HCT116 (cell line): ENCODE measurements around the gene FBXL5. TPM values are rescaled to one million over a fixed set of nuclear protein-coding genes. Genes with fewer than 3 reads are reported as not detected.

Source experiments
- ATAC-seq: fragments of 200-7000 bp; cut with Tn5 transposase; 2 replicates; pipeline ENCODE4 v1.9.1; 2020; ENCODE audit warnings: mild to moderate bottlenecking, moderate library complexity
- BruUV-seq: library from RNA; stranded (reverse); fragments of 400-500 nt; replicated peaks from 2 replicates; lab custom pipeline; 2021; lab: Mats Ljungman, UMichigan
- CTCF ChIA-PET: fragments of 300-600 bp; sonication (Branson Sonifier 250); formaldehyde crosslinking; loops from one replicate; lab custom pipeline; 2021; ENCODE audit warnings: antibody characterized with exemption; lab: Charles Lee
- POLR2A ChIA-PET: fragments of 300-600, 350-600 bp; sonication (Branson Sonifier 250); formaldehyde crosslinking; loops from one replicate; lab custom pipeline; 2021; ENCODE audit warnings: antibody characterized with exemption; lab: Charles Lee
- RAD21 ChIA-PET, 2 experiments: fragments of 300-600 bp; sonication (Branson Sonifier 250); formaldehyde crosslinking; loops; one replicate each; lab custom pipeline; 2023; ENCODE audit warnings: low total read pairs in 2 of 2; ENCODE audit not compliant: uncharacterized antibody in 2 of 2, unreplicated experiment in 2 of 2, low non-redundant PET in 1 of 2; lab: Charles Lee
- DNase-seq: peaks from one replicate; pipeline ENCODE4 v3.0.0-alpha.2; 2010; ENCODE audit warnings: low read depth, low spot score
- H2AFZ ChIP-seq: fragments of 200-600 bp; shearing (Covaris generic), sonication (generic); 2 replicates; pipeline ENCODE4 v1.6.1; 2017; ENCODE audit warnings: low read depth, mixed run types, mixed read lengths, antibody characterized with exemption, low read length; ENCODE audit not compliant: poor library complexity, severe bottlenecking
- H3K27ac ChIP-seq: 2 replicates; pipeline ENCODE4 v1.5.1; 2012; ENCODE audit warnings: low read depth, low read length
- H3K27me3 ChIP-seq: fragments of 200-600 bp; sonication (generic); 2 replicates; pipeline ENCODE4 v1.6.1; 2016; ENCODE audit warnings: mixed run types, low read length, mixed read lengths; ENCODE audit not compliant: insufficient read depth
- H3K36me3 ChIP-seq, 2 experiments: fragments of 200-500 bp in 1 of 2; fragments of 200-600 bp in 1 of 2; sonication (Bioruptor generic) in 1 of 2; sonication (generic) in 1 of 2; 2 replicates each; pipeline versions ENCODE4 v1.5.1 to v1.6.1; 2014 to 2016; ENCODE audit warnings: low read length in 2 of 2, inconsistent platforms in 1 of 2, mixed read lengths in 1 of 2, mixed run types in 1 of 2; ENCODE audit not compliant: insufficient read depth in 2 of 2, control insufficient read depth in 1 of 2
- H3K4me1 ChIP-seq, 2 experiments: fragments of 200-600 bp in 1 of 2; sonication (generic) in 1 of 2; 2 replicates each; pipeline versions ENCODE4 v1.5.1 to v1.6.1; 2012 to 2017; ENCODE audit warnings: low read length in 2 of 2, inconsistent platforms in 1 of 2, mild to moderate bottlenecking in 1 of 2, mixed read lengths in 1 of 2, mixed run types in 1 of 2, moderate library complexity in 1 of 2; ENCODE audit not compliant: insufficient read depth in 2 of 2, control insufficient read depth in 1 of 2
- H3K4me2 ChIP-seq: fragments of 200-600 bp; sonication (generic); 2 replicates; pipeline ENCODE4 v1.6.1; 2017; ENCODE audit warnings: mixed run types, low read length, mixed read lengths
- H3K4me3 ChIP-seq, 2 experiments: fragments of 200-600 bp in 1 of 2; sonication (generic) in 1 of 2; replicated peaks in 1 of 2; 2 replicates each; pipeline ENCODE4 v1.5.1; 2011 to 2016; ENCODE audit warnings: low read length in 2 of 2, control low read depth in 1 of 2, low read depth in 1 of 2, mild to moderate bottlenecking in 1 of 2, mixed read lengths in 1 of 2, mixed run types in 1 of 2
- H3K79me2 ChIP-seq: fragments of 200-600 bp; sonication (generic); 2 replicates; pipeline ENCODE4 v1.6.1; 2017; ENCODE audit warnings: mild to moderate bottlenecking, mixed run types, low read length, moderate library complexity, mixed read lengths; ENCODE audit not compliant: insufficient read depth
- H3K9ac ChIP-seq: fragments of 200-600 bp; sonication (generic); 2 replicates; pipeline ENCODE4 v1.6.1; 2016; ENCODE audit warnings: low read length, mixed read lengths
- H3K9me2 ChIP-seq: fragments of 200-600 bp; sonication (generic), shearing (Covaris generic); 2 replicates; pipeline ENCODE4 v1.6.1; 2017; ENCODE audit warnings: mixed run types, mild to moderate bottlenecking, moderate library complexity; ENCODE audit not compliant: insufficient read depth
- H3K9me3 ChIP-seq, 2 experiments: fragments of 200-500 bp in 1 of 2; fragments of 200-600 bp in 1 of 2; sonication (Bioruptor generic) in 1 of 2; sonication (generic) in 1 of 2; 2 replicates each; pipeline ENCODE4 v1.6.1; 2014 to 2017; ENCODE audit warnings: low read length in 2 of 2, mixed read lengths in 2 of 2, inconsistent platforms in 1 of 2, low read depth in 1 of 2, mild to moderate bottlenecking in 1 of 2, mixed run types in 1 of 2, moderate library complexity in 1 of 2; ENCODE audit not compliant: control insufficient read depth in 1 of 2, insufficient read depth in 1 of 2
- H4K20me1 ChIP-seq: fragments of 200-600 bp; sonication (generic), shearing (Covaris generic); 2 replicates; pipeline ENCODE4 v1.6.1; 2017; ENCODE audit warnings: mixed run types, mild to moderate bottlenecking, moderate library complexity; ENCODE audit not compliant: insufficient read depth
- EZH2 ChIP-seq: fragments of 200-600 bp; sonication (generic); IDR thresholded peaks from 2 replicates; pipeline ENCODE4 v1.6.1; 2017; ENCODE audit warnings: antibody characterized with exemption, mixed run types
- FOSL1 ChIP-seq: IDR thresholded peaks from 2 replicates; pipeline ENCODE4 v1.6.1; 2012; ENCODE audit warnings: low read depth
- JUND ChIP-seq: IDR thresholded peaks from 2 replicates; pipeline ENCODE4 v1.6.1; 2012
- SP1 ChIP-seq: IDR thresholded peaks from 2 replicates; pipeline ENCODE4 v1.6.1; 2012; ENCODE audit warnings: low read depth
- TCF7L2 ChIP-seq: IDR thresholded peaks from 2 replicates; pipeline ENCODE4 v1.7.0; 2011; ENCODE audit warnings: borderline replicate concordance, inconsistent platforms; ENCODE audit not compliant: insufficient read depth, insufficient read length; ENCODE audit errors: extremely low read depth
- intact Hi-C: fragments of 100-400 bp; cut with micrococcal nuclease; formaldehyde crosslinking; loops from 2 replicates; pipeline ENCODE4 v1.10.0; 2022
- total RNA-seq: library from RNA; stranded (reverse); gene quantifications from one replicate; pipeline ENCODE4 v1.2.1, GENCODE V29; 2021; ENCODE audit not compliant: unreplicated experiment
- TF ChIP-seq, protein P1 (sequence below): IDR thresholded peaks from 2 replicates; pipeline ENCODE4 v1.6.1; 2012; ENCODE audit warnings: low read depth

FBXL5 gene
- total RNA-seq, 1 experiment from 2014 or later: 20.6 TPM

DNA sequence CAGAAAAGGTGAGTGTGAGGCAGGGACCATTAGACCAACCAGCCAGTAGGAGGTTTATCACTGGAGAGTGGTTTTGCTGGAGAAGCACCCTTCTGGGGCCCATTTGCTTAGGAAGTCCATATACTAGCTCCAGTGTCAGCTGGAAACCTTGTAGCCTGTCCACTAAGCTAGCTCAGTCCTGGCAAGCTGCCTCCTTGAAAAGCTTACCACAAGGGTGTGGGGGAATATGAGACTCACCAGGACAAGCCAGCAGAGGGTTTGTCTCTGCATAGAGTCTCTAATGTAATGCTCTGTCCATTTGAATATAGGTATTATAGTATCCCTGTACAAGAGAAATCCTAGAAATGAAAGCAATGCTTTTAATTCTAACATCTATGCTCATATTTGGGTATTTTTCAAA is 86.3 kb downstream of the FBXL5 start:
- Histone ChIP-seq H3K9ac (no peak overlapping the region), H4K20me1 (no peaks in the 10 kb centered on the region), H2AFZ (no peak overlapping the region), H3K4me2 (no peak overlapping the region), H3K36me3 (no peaks in the 10 kb centered on the region), H3K9me3 (no peaks in the 10 kb centered on the region), H3K4me1 (no peaks in the 10 kb centered on the region), H3K79me2 (no peaks in the 10 kb centered on the region), H3K27me3 (no peaks in the 10 kb centered on the region), H3K9me2 (no peaks in the 10 kb centered on the region), H3K27ac (no peak overlapping the region), H3K4me3 (no peak overlapping the region)
- ChIA-PET RAD21 (no interaction called here), CTCF (no interaction called here), POLR2A (no interaction called here)
- intact Hi-C loops: no loop called here
- TF ChIP-seq JUND (no peak), SP1 (no peak), FOSL1 (no peak)
- ATAC-seq (no peak), DNase-seq (no peak)
- no TSS peak for BruUV-seq

DNA sequence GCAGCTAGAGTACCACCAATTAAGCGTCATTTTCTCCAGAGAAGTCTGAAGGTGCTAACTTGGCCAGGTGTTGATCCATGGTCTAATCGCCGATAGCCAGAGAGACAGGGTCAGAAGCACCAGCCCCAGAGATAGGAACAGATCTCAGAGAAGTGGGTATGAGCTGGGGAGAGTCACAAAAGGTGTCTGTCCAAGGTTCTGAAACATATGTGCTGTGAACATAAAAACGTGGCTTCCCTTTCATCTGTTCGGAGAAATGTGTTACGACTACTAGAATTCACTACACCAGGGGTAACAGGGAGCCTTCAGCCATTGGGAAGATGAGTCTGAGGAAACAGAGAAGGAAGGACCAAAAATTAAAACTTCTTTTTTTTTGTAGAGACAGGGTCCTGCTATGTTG is 91.3 kb downstream of the FBXL5 start:
- DNase-seq (no peak), ATAC-seq (no peak)
- intact Hi-C loops: no loop called here
- Histone ChIP-seq H3K27me3 (no peaks in the 10 kb centered on the region), H4K20me1 (no peaks in the 10 kb centered on the region), H3K79me2 (no peaks in the 10 kb centered on the region), H3K9me3 (no peaks in the 10 kb centered on the region), H3K4me3 (no peak overlapping the region), H3K4me1 (peaks cover 0 to 8% of the 10 kb centered on the region in 2 experiments; a peak in 1 of 4 replicates), H3K4me2 (no peak overlapping the region), H2AFZ (no peak overlapping the region), H3K9me2 (no peaks in the 10 kb centered on the region), H3K9ac (no peak overlapping the region), H3K27ac (no peak overlapping the region), H3K36me3 (no peaks in the 10 kb centered on the region)
- TF ChIP-seq FOSL1 (no peak), EZH2 (no peak), TCF7L2 (no peak)
- TF ChIP-seq, protein P1, sequence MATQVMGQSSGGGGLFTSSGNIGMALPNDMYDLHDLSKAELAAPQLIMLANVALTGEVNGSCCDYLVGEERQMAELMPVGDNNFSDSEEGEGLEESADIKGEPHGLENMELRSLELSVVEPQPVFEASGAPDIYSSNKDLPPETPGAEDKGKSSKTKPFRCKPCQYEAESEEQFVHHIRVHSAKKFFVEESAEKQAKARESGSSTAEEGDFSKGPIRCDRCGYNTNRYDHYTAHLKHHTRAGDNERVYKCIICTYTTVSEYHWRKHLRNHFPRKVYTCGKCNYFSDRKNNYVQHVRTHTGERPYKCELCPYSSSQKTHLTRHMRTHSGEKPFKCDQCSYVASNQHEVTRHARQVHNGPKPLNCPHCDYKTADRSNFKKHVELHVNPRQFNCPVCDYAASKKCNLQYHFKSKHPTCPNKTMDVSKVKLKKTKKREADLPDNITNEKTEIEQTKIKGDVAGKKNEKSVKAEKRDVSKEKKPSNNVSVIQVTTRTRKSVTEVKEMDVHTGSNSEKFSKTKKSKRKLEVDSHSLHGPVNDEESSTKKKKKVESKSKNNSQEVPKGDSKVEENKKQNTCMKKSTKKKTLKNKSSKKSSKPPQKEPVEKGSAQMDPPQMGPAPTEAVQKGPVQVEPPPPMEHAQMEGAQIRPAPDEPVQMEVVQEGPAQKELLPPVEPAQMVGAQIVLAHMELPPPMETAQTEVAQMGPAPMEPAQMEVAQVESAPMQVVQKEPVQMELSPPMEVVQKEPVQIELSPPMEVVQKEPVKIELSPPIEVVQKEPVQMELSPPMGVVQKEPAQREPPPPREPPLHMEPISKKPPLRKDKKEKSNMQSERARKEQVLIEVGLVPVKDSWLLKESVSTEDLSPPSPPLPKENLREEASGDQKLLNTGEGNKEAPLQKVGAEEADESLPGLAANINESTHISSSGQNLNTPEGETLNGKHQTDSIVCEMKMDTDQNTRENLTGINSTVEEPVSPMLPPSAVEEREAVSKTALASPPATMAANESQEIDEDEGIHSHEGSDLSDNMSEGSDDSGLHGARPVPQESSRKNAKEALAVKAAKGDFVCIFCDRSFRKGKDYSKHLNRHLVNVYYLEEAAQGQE: peak; percentile 37
- CTCF ChIA-PET: no interaction called here
- POLR2A ChIA-PET: no interaction called here
- RAD21 ChIA-PET: no interaction called here
- BruUV-seq: no TSS peak
